Vagina (tissue), 2 donors: ENCODE results near the gene OLFML2B.

Experiments used
- POLR2A ChIP-seq, 2 donors: fragments of 450-650 bp; IDR thresholded peaks; one replicate each; pipeline ENCODE4 v1.6.1; 2017; ENCODE audit warnings: antibody characterized with exemption in 2 of 2, mild to moderate bottlenecking in 2 of 2, moderate library complexity in 2 of 2
- POLR2AphosphoS5 ChIP-seq, 2 donors: sonication (generic); formaldehyde crosslinking; IDR thresholded peaks; one replicate each; pipeline ENCODE4 v1.9.0; 2017; ENCODE audit warnings: antibody characterized with exemption in 2 of 2, mild to moderate bottlenecking in 2 of 2, low read depth in 1 of 2; ENCODE audit not compliant: insufficient read depth in 1 of 2
- TF ChIP-seq, protein P1 (sequence below), 3 experiments: fragments of 450-650 bp in 2 of 3; fragments of 200-600 bp in 1 of 3; sonication (generic) in 1 of 3; IDR thresholded peaks; one replicate each; pipeline ENCODE4 v1.5.1; 2017 to 2019; ENCODE audit warnings: antibody characterized with exemption in 3 of 3, mild to moderate bottlenecking in 2 of 3, moderate library complexity in 2 of 3

DNA sequence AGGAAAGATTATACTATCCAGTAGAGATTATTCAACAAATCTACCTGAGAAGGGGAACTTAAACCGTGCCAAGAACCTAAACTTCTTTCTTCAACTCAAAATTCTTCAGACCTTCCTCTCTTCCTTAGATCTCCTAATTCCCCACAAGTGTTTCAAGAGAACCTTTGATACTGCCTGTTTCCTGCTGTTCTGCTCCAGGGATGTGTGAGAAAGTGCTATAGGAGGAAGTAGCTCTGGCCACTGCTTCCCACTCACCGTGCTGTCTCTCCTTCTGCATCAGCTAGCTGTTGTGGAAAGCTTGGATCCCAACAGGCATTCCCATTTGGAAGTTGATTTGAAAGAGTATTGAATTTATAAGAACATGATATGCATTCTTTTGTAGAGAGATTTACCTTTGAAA, 41.3 kb upstream of the OLFML2B start:
- TF ChIP-seq, protein P1, sequence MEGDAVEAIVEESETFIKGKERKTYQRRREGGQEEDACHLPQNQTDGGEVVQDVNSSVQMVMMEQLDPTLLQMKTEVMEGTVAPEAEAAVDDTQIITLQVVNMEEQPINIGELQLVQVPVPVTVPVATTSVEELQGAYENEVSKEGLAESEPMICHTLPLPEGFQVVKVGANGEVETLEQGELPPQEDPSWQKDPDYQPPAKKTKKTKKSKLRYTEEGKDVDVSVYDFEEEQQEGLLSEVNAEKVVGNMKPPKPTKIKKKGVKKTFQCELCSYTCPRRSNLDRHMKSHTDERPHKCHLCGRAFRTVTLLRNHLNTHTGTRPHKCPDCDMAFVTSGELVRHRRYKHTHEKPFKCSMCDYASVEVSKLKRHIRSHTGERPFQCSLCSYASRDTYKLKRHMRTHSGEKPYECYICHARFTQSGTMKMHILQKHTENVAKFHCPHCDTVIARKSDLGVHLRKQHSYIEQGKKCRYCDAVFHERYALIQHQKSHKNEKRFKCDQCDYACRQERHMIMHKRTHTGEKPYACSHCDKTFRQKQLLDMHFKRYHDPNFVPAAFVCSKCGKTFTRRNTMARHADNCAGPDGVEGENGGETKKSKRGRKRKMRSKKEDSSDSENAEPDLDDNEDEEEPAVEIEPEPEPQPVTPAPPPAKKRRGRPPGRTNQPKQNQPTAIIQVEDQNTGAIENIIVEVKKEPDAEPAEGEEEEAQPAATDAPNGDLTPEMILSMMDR (IDR thresholded peaks at IDR 0.05) = no peak
- TF ChIP-seq POLR2AphosphoS5 (IDR thresholded peaks at IDR 0.05; ENCODE audit: insufficient read depth in 1 of 2, low read depth in 1 of 2) = no peak
- no peak for TF ChIP-seq POLR2A (IDR thresholded peaks at IDR 0.05)
